BE2C (cell line): ENCODE data around the gene CLEC11A.

Experiments used
- DNase-seq: peaks from one replicate; pipeline ENCODE4 v3.0.0-alpha.2; 2020
- H3K27me3 ChIP-seq: fragments of 250-450 bp; sonication (Bioruptor Pico); 2 replicates; pipeline ENCODE4 v1.5.1; 2020; ENCODE audit warnings: mild to moderate bottlenecking
- H3K36me3 ChIP-seq: fragments of 250-450 bp; sonication (Bioruptor Pico); 2 replicates; pipeline ENCODE4 v1.5.1; 2020; ENCODE audit warnings: mild to moderate bottlenecking
- H3K4me1 ChIP-seq: fragments of 250-450 bp; sonication (Bioruptor Pico); 2 replicates; pipeline ENCODE4 v1.5.1; 2020
- H3K4me3 ChIP-seq: 2 replicates; pipeline ENCODE4 v1.5.1; 2011; ENCODE audit warnings: low read depth, low read length
- H3K9me3 ChIP-seq: fragments of 250-450 bp; sonication (Bioruptor Pico); 2 replicates; pipeline ENCODE4 v1.5.1; 2020
- CTCF ChIP-seq: IDR thresholded peaks from 2 replicates; pipeline ENCODE4 v1.5.1; 2012; ENCODE audit warnings: mild to moderate bottlenecking, low read depth, low read length

CLEC11A gene

GRCh38 chr19:50702871-50703829, 20.0 kb upstream of the CLEC11A start:
- peak; percentile 5; the same call in 1 of the 2 replicates for TF ChIP-seq CTCF
- H3K4me1 ChIP-seq: peaks cover 5% of the 10 kb centered on the region; the same call in 1 of the 2 replicates
- H3K27me3 ChIP-seq: peaks cover 31% of the 10 kb centered on the region
- peak overlapping the region; percentile 40 for H3K4me3 ChIP-seq
- no peaks in the 10 kb centered on the region for H3K9me3 ChIP-seq
- DNase-seq: peak; percentile 58
- H3K36me3 ChIP-seq: no peaks in the 10 kb centered on the region

DNA sequence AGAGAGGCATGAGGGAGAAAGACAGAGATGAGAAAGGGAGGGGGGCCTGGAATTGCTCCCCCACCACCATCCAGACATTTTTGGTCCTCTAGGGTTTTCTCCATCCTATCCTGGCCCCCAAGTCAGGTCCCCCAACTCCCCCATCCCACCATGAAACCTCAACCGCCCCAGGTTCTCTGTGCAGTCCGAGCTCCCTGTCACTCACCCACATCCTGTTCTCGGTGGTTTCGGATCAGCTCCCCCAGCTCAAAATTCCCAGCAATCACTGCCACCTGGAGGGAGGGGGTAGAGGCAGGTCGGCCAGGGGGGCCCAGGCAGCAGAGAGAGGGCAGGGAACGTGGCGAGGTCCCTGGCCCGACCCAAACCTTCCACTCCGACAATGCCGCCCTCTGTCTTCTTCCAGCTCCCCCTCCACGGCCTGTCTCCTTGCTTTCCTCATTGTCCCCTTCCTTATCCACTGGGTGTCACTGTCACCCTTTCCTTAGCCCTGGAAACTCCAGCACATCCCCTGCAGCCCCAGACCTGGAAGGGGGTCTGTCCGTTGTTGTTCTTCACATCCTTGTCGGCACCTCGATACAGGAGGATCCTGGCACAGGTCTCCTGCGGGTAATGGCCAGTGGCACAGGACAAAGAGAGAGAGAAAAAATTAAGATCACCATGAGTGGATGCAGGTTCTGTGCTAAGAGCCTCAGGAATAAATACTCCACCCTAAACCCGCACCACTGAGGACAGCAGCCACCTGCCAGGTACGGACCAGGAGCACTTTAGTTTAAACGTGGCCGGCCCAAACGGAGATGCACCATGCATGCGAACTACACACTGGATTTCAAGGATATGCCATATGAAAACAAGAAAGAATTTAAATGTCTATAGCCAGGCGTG, 19.0 kb upstream of the CLEC11A start:
- peak; percentile 71 for TF ChIP-seq CTCF
- DNase-seq: peak; percentile 68
- H3K4me3 ChIP-seq: peak overlapping the region; percentile 40
- H3K36me3 ChIP-seq: no peaks in the 10 kb centered on the region
- no peaks in the 10 kb centered on the region for H3K9me3 ChIP-seq
- peaks cover 31% of the 10 kb centered on the region for H3K27me3 ChIP-seq
- H3K4me1 ChIP-seq: peaks cover 5% of the 10 kb centered on the region; the same call in 1 of the 2 replicates

DNA sequence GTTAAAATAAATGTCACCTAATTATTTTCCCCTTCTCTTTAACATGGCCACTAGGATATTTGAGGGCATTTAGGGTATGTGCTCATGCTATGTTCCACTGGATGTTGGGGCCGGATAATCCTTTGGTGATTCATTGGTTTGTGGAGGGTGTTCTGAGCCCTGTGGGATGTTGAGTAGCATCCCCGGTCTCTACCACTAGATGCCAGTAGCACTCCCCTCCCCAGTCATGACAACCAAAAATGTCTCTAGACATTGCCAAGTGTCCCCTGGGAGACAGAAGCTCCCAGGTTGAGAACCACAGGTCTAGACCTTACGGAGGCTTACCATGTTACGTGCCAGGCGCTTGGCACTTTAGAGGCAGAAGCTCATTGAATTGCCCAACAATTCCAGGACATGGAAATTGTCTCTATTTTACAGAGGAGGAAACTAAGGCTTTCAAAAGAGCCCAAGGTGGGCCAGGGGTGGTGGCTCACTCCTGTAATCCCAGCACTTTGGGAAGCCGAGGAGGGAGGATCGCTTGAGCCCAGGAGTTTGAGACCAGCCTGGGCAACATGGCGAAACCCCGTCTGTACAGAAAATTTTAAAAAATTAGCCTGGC, 17.6 kb upstream of the CLEC11A start:
- H3K9me3 ChIP-seq: no peaks in the 10 kb centered on the region
- no peaks in the 10 kb centered on the region for H3K36me3 ChIP-seq
- no peak overlapping the region for H3K4me3 ChIP-seq
- H3K4me1 ChIP-seq: peaks cover 5% of the 10 kb centered on the region; the same call in 1 of the 2 replicates
- DNase-seq: peak; percentile 67
- TF ChIP-seq CTCF: peak; percentile 95
- H3K27me3 ChIP-seq: peaks cover 31% of the 10 kb centered on the region

DNA sequence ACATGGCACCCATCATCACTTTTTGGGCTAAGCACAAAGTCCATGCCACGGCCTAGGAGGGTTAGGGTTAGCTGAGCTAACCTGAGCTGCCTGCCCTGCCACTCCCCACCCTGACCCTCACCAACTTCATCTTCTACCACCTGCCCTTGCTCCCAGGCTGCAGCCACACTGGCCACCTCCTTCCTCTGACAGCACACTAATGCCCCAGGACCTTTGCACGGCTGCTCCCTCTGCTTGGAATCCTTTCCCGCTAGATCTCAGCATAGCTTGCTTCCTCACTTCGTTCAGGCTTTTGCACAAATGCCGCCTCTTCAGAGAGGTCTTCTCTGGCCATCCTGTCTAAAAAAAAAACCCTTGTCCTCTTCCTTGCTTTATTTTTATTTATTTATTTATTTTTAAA, 16.8 kb upstream of the CLEC11A start:
- Histone ChIP-seq H3K36me3 (no peaks in the 10 kb centered on the region), H3K9me3 (no peaks in the 10 kb centered on the region), H3K4me1 (peaks cover 5% of the 10 kb centered on the region; the same call in 1 of the 2 replicates), H3K27me3 (peaks cover 31% of the 10 kb centered on the region), H3K4me3 (no peak overlapping the region)
- no peak for TF ChIP-seq CTCF
- no peak for DNase-seq

DNA sequence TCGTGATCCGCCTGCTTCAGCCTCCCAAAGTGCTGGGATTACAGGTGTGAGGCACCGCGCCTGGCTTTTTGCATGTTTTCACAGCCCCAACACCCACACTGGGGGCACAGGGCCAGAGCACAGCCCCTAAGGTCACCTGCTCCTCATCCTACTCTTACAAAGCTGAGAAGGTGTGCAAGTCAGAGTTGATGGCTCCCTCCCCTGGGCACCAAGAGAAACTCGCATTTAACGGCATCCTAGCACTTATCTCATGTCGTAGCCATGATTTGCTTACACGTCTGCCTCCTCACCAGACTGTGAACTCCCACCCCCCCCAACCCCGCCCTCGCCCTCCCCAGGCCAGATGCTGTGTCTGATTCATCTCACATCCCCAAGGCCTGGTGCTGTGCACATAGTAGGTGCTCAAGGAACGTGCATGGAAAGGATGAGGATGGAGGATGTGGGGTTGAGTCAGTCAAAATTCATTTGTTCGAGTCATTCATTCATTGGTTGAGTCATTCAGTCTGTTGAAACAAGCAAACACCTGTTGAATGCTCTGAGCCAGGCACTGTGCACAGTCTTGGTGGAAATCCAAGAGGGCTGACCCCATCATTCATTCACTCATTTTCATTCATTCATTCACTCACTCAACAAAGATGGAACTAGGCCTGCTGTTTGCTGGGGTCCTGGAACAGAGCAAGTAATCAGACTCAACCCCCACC, 14.8 kb upstream of the CLEC11A start:
- peaks cover 21% of the 10 kb centered on the region for H3K27me3 ChIP-seq
- H3K4me3 ChIP-seq: no peak overlapping the region
- H3K9me3 ChIP-seq: no peaks in the 10 kb centered on the region
- TF ChIP-seq CTCF: no peak
- H3K36me3 ChIP-seq: no peaks in the 10 kb centered on the region
- DNase-seq: no peak
- peaks cover under 1% of the 10 kb centered on the region; the same call in 1 of the 2 replicates for H3K4me1 ChIP-seq
